ENCODE data around the gene RNU6-9. TPM values are rescaled to one million over a fixed set of nuclear protein-coding genes. Genes with fewer than 3 reads are reported as not detected.

The RNU6-9 gene
- total and polyA plus RNA-seq, 4 donors: not detected

DNA sequence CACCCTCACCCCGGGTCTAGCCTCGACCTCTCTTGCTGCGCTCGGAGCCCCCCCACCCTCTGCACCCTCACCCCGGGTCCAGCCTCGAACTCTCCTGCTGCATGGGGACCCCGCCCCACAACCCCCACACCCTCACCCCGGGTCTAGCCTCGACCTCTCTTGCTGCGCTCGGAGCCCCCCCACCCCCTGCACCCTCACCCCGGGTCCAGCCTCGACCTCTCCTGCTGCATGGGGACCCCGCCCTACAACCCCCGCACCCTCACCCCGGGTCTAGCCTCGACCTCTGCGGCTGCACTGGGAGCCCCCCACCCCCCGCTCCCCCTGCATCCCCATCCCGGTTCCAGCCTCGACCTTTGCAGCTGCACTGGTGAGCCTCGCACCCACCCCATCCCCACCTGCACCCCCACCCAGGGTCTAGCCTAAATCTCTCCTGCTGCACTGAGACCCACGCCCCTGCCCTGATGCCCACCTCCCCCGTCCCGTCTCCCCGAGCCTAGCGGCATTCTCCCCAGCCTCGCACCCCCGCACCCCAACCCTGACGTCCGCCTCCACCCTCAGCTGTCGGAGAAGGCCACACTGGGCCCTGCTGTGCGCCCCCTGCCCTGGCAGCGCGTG, 32.0 kb upstream of the RNU6-9 start:
- H3K9me3 ChIP-seq (ENCODE audit: control insufficient read depth, insufficient read depth, low read length): no peaks in the 10 kb centered on the region
- 61% methylated on average over 23 of the region's 35 CpGs for WGBS (ENCODE audit: insufficient coverage)
- no peak for DNase-seq (ENCODE audit: low read depth in 4 of 6, low spot score in 6 of 6)
- no peak overlapping the region for H3K4me3 ChIP-seq (ENCODE audit: low read depth, low read length)
- H3K4me1 ChIP-seq (ENCODE audit: control insufficient read depth, insufficient read depth, low read length): peaks cover 10% of the 10 kb centered on the region
- H3K36me3 ChIP-seq (ENCODE audit: control insufficient read depth, insufficient read depth, low read length): peaks cover 20% of the 10 kb centered on the region
- no peak overlapping the region for H3K27ac ChIP-seq (ENCODE audit: low read depth, low read length)
- peaks cover 40% of the 10 kb centered on the region for H3K27me3 ChIP-seq (ENCODE audit: control insufficient read depth, insufficient read depth, low read length)

DNA sequence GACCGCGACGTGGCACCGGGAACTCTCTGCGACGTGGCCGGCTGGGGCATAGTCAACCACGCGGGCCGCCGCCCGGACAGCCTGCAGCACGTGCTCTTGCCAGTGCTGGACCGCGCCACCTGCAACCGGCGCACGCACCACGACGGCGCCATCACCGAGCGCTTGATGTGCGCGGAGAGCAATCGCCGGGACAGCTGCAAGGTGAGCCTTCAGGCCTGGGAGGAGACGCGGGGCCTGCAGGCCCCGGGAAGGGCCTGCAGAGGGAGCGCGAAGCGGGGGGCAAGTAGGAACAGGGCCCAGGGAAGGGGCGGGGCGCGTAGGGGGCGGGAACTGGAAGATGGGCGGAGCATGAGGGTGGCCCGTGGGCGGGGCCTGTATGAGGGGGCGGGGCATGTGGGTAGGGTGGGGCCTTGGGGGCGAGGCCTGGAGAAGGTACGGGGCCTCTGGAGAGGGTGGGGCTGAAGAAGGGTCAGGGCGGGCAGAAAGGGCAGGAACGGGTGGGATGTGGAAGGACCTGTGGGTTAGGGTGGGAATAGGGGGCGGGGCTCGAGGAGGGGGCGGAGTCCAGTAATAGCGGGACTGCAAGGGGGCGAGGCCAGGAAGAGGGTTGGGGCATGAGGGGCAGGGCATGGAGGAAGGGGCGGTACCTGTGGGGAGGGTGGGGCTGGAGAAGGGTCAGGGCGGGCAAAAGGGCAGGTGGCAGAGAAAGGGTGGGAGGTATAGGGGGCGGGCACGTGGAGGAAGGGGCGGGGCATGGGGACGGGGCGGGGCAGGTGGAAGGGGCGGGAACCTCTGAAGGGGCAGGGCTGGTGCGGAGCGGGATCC, 31.3 kb upstream of the RNU6-9 start:
- Histone ChIP-seq H3K27ac (ENCODE audit: low read depth, low read length) (no peak overlapping the region), H3K27me3 (ENCODE audit: control insufficient read depth, insufficient read depth, low read length) (peaks cover 40% of the 10 kb centered on the region), H3K4me1 (ENCODE audit: control insufficient read depth, insufficient read depth, low read length) (peaks cover 12% of the 10 kb centered on the region), H3K4me3 (ENCODE audit: low read depth, low read length) (no peak overlapping the region), H3K36me3 (ENCODE audit: control insufficient read depth, insufficient read depth, low read length) (peaks cover 24% of the 10 kb centered on the region), H3K9me3 (ENCODE audit: control insufficient read depth, insufficient read depth, low read length) (no peaks in the 10 kb centered on the region)
- 12% methylated on average over 57 of the region's 60 CpGs for WGBS (ENCODE audit: insufficient coverage)
- peak in 1 of 6 donors; percentile 32 for DNase-seq (ENCODE audit: low read depth in 4 of 6, low spot score in 6 of 6)

DNA sequence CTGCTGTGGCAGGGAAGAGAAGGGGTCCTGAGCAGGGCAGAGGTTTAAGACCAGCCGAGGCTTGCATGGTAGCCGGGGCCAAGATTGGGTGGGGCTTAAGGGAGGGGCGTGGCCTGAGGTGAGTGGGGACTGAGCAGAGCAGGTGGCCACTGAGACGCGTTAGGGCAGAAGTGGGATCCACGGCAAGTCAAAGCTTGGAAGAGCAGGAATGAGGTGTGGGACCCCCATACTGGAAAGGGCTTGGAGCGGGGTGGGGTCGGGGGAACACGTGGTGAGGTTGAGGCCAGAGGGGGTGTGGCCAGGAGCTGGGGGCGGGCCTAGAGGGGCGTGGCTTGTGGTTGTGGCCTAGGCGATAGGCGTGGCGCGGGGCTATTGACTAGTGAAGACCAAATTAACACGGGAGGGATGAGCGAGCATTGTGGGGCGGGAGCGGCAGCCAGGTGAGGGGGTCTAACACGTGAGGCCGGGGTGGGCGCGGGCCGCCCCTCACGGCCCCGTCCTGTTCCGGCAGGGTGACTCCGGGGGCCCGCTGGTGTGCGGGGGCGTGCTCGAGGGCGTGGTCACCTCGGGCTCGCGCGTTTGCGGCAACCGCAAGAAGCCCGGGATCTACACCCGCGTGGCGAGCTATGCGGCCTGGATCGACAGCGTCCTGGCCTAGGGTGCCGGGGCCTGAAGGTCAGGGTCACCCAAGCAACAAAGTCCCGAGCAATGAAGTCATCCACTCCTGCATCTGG, 30.5 kb upstream of the RNU6-9 start:
- WGBS (ENCODE audit: insufficient coverage): 25% methylated on average over 43 of the region's 48 CpGs
- H3K27me3 ChIP-seq (ENCODE audit: control insufficient read depth, insufficient read depth, low read length): peaks cover 40% of the 10 kb centered on the region
- no peak overlapping the region for H3K4me3 ChIP-seq (ENCODE audit: low read depth, low read length)

DNA sequence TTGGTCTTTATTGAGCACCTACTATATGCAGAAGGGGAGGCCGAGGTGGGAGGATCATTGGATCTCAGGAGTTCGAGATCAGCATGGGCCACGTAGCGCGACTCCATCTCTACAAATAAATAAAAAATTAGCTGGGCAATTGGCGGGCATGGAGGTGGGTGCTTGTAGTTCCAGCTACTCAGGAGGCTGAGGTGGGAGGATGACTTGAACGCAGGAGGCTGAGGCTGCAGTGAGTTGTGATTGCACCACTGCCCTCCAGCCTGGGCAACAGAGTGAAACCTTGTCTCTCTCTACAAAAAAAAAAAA, 30.0 kb upstream of the RNU6-9 start:
- no peak overlapping the region for H3K27ac ChIP-seq (ENCODE audit: low read depth, low read length)
- no CpG with 5 or more reads among the region's 7 CpGs for WGBS (ENCODE audit: insufficient coverage)
- H3K9me3 ChIP-seq (ENCODE audit: control insufficient read depth, insufficient read depth, low read length): no peaks in the 10 kb centered on the region
- no peak for DNase-seq (ENCODE audit: low read depth in 4 of 6, low spot score in 6 of 6)
- H3K27me3 ChIP-seq (ENCODE audit: control insufficient read depth, insufficient read depth, low read length): peaks cover 39% of the 10 kb centered on the region
- H3K4me3 ChIP-seq (ENCODE audit: low read depth, low read length): no peak overlapping the region
- H3K36me3 ChIP-seq (ENCODE audit: control insufficient read depth, insufficient read depth, low read length): peaks cover 37% of the 10 kb centered on the region
- peaks cover 23% of the 10 kb centered on the region for H3K4me1 ChIP-seq (ENCODE audit: control insufficient read depth, insufficient read depth, low read length)

More for the DNA sequence above, 30.5 kb upstream of the RNU6-9 start:
- Histone ChIP-seq H3K4me1 (ENCODE audit: control insufficient read depth, insufficient read depth, low read length) (peaks cover 18% of the 10 kb centered on the region), H3K36me3 (ENCODE audit: control insufficient read depth, insufficient read depth, low read length) (peaks cover 32% of the 10 kb centered on the region), H3K9me3 (ENCODE audit: control insufficient read depth, insufficient read depth, low read length) (no peaks in the 10 kb centered on the region), H3K27ac (ENCODE audit: low read depth, low read length) (no peak overlapping the region)
- peak in 2 of 6 donors; percentile 69 to 71 for DNase-seq (ENCODE audit: low read depth in 4 of 6, low spot score in 6 of 6)

DNA sequence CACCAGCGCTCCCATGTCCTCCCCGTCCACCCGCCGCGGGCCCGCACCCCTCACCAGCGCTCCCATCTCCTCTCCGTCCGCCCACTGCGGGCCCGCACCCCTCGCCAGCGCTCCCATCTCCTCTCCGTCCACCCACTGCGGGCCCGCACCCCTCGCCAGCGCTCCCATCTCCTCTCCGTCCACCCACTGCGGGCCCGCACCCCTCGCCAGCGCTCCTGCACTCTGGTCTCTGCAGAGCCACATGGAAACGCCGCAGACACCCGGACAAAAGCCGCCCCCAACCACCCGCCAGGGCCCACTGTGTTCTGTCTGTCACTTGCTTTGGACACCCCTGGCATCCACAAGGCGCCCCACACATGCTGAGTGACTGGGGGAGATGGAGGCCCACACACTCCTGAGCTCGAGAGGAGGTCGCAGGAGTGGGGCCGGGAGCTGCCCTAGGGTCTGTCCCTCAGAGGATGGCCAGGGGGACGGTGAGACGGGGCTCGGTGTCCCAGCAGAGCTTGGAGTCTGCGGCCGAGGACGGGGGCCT, 26.4 kb upstream of the RNU6-9 start:
- Histone ChIP-seq H3K4me3 (ENCODE audit: low read depth, low read length) (no peak overlapping the region), H3K9me3 (ENCODE audit: control insufficient read depth, insufficient read depth, low read length) (no peaks in the 10 kb centered on the region), H3K36me3 (ENCODE audit: control insufficient read depth, insufficient read depth, low read length) (peaks cover 73% of the 10 kb centered on the region), H3K27me3 (ENCODE audit: control insufficient read depth, insufficient read depth, low read length) (peaks cover 9% of the 10 kb centered on the region), H3K4me1 (ENCODE audit: control insufficient read depth, insufficient read depth, low read length) (peaks cover 34% of the 10 kb centered on the region), H3K27ac (ENCODE audit: low read depth, low read length) (no peak overlapping the region)
- 71% methylated on average over 22 of the region's 38 CpGs for WGBS (ENCODE audit: insufficient coverage)
- no peak for DNase-seq (ENCODE audit: low read depth in 4 of 6, low spot score in 6 of 6)

DNA sequence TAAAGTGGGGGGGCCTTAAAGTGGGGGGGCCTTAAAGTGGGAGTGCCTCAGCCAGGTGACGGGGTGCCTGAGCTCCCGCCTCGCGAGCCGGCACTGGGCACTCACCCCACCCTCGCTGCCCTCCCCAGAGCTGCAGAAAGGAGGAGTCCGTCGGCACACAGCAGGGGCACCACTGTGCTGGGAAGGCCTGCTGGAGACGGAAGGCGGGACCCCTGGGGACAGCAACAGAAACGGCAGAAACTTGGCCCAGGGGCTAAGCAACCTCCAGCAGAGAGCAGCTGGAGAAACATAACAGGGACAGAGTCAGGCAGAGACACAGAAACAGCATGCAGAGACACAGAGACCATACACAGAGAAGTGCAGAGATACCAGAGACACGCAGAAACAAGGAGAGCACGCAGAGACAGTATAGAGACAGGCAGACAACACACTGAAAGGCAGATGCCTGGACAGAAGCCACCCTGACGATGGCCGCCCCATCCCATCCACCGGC, 25.9 kb upstream of the RNU6-9 start:
- Histone ChIP-seq H3K27ac (ENCODE audit: low read depth, low read length) (no peak overlapping the region), H3K36me3 (ENCODE audit: control insufficient read depth, insufficient read depth, low read length) (peaks cover 78% of the 10 kb centered on the region)
- WGBS (ENCODE audit: insufficient coverage): 49% methylated on average over 16 of the region's 16 CpGs

DNA sequence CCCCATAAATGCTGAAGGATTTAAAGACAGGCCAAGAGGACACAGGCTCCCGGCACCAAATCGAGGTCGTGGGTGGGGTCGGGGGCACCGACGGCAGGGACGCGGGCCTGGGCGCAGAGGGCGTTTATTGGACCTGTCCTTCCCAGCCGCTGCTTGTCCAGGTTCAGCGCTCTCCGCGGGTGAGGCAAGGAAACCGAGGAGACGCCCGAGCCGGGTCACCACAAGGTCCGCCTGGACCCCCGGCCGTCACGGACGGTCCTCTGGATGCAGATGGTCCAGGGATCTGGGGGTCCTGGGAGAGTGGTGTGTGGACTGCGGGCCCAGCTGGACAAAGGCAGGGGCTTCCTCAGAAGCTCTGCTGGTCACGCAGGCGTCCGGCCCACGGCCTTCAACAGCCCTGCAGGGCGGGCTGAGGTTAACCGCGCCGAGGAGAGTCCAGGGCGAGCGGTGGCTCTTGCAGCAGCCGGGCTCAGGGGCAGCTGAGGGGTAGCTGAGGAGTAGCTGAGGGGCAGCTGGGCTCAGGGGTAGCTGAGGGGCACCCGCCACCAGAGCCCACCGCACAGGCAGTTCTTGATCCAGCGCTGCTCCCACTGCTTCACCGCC, 25.3 kb upstream of the RNU6-9 start:
- 88% methylated on average over 35 of the region's 39 CpGs for WGBS (ENCODE audit: insufficient coverage)
- DNase-seq (ENCODE audit: low read depth in 4 of 6, low spot score in 6 of 6): no peak
- Histone ChIP-seq H3K27ac (ENCODE audit: low read depth, low read length) (no peak overlapping the region), H3K4me1 (ENCODE audit: control insufficient read depth, insufficient read depth, low read length) (peaks cover 28% of the 10 kb centered on the region), H3K4me3 (ENCODE audit: low read depth, low read length) (no peak overlapping the region), H3K9me3 (ENCODE audit: control insufficient read depth, insufficient read depth, low read length) (no peaks in the 10 kb centered on the region), H3K27me3 (ENCODE audit: control insufficient read depth, insufficient read depth, low read length) (peaks cover 5% of the 10 kb centered on the region), H3K36me3 (ENCODE audit: control insufficient read depth, insufficient read depth, low read length) (peaks cover 83% of the 10 kb centered on the region)

More for the DNA sequence above, 25.9 kb upstream of the RNU6-9 start:
- Histone ChIP-seq H3K27me3 (ENCODE audit: control insufficient read depth, insufficient read depth, low read length) (peaks cover 8% of the 10 kb centered on the region), H3K9me3 (ENCODE audit: control insufficient read depth, insufficient read depth, low read length) (no peaks in the 10 kb centered on the region), H3K4me3 (ENCODE audit: low read depth, low read length) (no peak overlapping the region), H3K4me1 (ENCODE audit: control insufficient read depth, insufficient read depth, low read length) (peaks cover 34% of the 10 kb centered on the region)
- DNase-seq (ENCODE audit: low read depth in 4 of 6, low spot score in 6 of 6): peak in 2 of 6 donors; percentile 49 to 69

DNA sequence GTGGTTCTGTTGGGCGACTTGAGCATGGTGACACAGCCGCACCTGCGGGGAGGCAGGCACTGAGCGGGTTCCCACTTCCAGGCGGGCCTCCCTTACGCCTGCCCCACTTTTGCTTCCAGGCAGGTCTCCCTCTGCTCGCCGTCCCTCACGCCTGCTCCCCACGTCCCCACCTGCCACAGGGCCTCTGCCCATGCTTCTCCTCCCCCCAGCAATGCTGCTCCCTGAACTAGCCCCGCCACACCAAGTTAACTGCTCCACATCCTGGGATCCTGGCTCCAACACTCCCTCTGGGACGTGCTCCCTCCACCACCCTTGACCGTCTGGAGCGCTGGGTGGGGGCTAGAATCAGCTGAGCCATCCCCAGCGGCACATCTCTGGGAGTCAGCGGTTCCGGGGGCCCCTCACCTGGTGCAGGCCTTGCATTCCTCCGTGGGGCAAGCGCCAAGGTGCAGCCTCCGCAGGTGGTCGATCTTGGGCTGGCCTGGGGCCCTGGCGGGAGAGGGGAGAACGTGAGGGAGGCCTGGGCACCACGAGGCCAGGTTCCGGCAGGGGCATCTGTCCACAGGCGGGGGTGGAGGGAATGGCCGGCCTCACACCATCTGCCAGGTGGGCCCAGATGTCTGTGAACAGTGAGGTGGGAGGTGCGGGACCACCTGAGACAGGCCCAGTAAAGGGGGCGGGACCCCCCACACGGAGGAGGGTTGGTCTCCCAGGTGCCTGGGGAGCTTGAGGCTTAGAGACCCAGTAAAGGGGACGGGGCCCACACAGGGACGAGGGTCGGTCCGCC, 24.6 kb upstream of the RNU6-9 start:
- Histone ChIP-seq H3K9me3 (ENCODE audit: control insufficient read depth, insufficient read depth, low read length) (no peaks in the 10 kb centered on the region), H3K36me3 (ENCODE audit: control insufficient read depth, insufficient read depth, low read length) (peaks cover 88% of the 10 kb centered on the region), H3K4me3 (ENCODE audit: low read depth, low read length) (no peak overlapping the region), H3K27me3 (ENCODE audit: control insufficient read depth, insufficient read depth, low read length) (no peaks in the 10 kb centered on the region), H3K27ac (ENCODE audit: low read depth, low read length) (no peak overlapping the region), H3K4me1 (ENCODE audit: control insufficient read depth, insufficient read depth, low read length) (peaks cover 27% of the 10 kb centered on the region)
- WGBS (ENCODE audit: insufficient coverage): 94% methylated on average over 34 of the region's 34 CpGs
- no peak for DNase-seq (ENCODE audit: low read depth in 4 of 6, low spot score in 6 of 6)

Measured in spinal cord (tissue), 10 donors.